PC-3 (cell line): ENCODE measurements around the gene RUFY2.

Experiments used
- EZH2phosphoT487 ChIP-seq: fragments of 300-600 bp; sonication (generic); IDR thresholded peaks from 2 replicates; pipeline ENCODE4 v1.6.1; 2018; ENCODE audit warnings: mild to moderate bottlenecking, antibody characterized with exemption, low read length, borderline replicate concordance
- TF ChIP-seq, protein P1 (sequence below): fragments of 300-600 bp; sonication (generic); conservative IDR thresholded peaks from 2 replicates; pipeline ENCODE4 v1.5.1; 2017; ENCODE audit warnings: antibody characterized with exemption, low read depth, mild to moderate bottlenecking, low read length

DNA sequence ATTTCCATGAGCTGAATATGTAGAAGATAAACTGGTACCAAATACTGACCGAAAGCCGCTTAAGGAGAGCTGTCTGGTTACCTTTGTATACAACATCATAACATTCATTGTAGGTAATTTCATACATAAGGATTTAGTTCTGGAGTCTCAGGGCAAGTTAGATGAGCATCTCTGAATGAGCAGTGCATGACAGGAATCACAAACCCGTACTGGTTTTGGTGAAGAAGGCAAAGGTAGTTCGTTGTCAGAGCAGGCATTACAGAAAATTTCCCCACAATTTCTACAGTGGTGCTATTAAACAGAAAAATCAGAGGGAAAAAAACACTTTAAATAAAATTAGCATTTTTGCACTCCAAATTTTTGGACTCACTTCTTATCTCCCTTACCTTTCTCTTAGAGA is 61.5 kb downstream of the RUFY2 start:
- TF ChIP-seq, protein P1, sequence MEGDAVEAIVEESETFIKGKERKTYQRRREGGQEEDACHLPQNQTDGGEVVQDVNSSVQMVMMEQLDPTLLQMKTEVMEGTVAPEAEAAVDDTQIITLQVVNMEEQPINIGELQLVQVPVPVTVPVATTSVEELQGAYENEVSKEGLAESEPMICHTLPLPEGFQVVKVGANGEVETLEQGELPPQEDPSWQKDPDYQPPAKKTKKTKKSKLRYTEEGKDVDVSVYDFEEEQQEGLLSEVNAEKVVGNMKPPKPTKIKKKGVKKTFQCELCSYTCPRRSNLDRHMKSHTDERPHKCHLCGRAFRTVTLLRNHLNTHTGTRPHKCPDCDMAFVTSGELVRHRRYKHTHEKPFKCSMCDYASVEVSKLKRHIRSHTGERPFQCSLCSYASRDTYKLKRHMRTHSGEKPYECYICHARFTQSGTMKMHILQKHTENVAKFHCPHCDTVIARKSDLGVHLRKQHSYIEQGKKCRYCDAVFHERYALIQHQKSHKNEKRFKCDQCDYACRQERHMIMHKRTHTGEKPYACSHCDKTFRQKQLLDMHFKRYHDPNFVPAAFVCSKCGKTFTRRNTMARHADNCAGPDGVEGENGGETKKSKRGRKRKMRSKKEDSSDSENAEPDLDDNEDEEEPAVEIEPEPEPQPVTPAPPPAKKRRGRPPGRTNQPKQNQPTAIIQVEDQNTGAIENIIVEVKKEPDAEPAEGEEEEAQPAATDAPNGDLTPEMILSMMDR, result no peak
- no peak for TF ChIP-seq EZH2phosphoT487
